Muscle of back (tissue), 11 donors: ENCODE data around the gene PM20D1. TPM values are rescaled to one million over a fixed set of nuclear protein-coding genes. Genes with fewer than 3 reads are reported as not detected.
A peak's percentile ranks its signal among the peaks of the same experiment; 100 is the strongest.
"Not testable (repeated sequence)": the region's sequence is repeated elsewhere in the genome, so short reads cannot be mapped to it uniquely, and the experiment has no call there.

Source experiments
- DNase-seq, 3 donors: peaks; one replicate each; pipeline versions ENCODE4 v3.0.0 to v3.0.0-alpha.2; 2013
- polyA plus RNA-seq, 10 donors: library from polyadenylated mRNA; unstranded; fragments of 120-200 nt; gene quantifications; one replicate each; pipeline ENCODE4 v1.2.1, GENCODE V29; 2013; ENCODE audit not compliant: insufficient read length in 10 of 10

PM20D1 gene
- polyA plus RNA-seq, 10 donors: 0.09 to 0.22 (median 0.13) TPM; not detected in 2

DNA sequence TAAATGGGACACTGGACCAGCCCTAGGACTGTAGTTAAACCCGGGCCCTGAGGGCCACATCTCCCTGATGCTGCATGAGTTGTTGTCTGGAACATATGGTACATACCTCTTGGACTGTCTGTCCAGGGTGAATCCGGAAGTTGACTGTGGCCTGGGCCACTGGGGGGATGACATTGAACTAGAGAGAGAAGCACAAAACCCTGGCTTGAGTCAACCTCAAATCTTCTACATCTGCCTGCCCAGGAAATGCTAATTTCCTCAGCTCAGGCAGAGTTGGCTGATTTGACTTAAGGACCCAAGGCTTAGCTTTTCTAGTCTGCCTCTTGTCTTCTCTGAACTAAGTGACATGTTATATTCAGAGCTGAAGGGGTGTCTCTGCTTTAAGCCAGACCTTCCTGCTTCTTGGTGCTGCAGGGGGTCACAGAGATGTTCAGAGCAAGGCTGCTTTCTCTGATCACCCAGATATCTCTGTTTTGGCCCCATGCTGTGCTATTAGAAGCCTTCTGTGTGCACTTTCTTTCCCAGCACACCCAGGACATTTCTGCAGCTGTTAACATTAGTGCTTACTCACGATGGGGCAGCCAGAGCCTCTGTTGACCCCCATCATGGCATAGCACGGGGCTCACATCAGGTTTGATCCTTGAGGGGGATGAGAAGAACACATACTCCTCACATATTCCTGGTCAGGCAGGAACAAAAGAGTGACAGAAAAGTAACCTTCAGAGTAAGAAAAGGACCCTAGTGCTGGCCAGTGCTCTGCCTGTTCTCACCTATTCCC is 9.6 kb downstream of the PM20D1 start:
- no peak for DNase-seq

GRCh38 chr1:205837382-205837970 is 12.5 kb downstream of the PM20D1 start:
- DNase-seq: no peak

GRCh38 chr1:205834751-205835150 is 15.2 kb downstream of the PM20D1 start:
- DNase-seq: no peak

- peak in 1 of 3 donors; percentile 52 for DNase-seq
Measured at GRCh38 chr1:205832326-205832751, 17.6 kb downstream of the PM20D1 start.

GRCh38 chr1:205827623-205828022 is 22.3 kb downstream of the PM20D1 start:
- DNase-seq: no peak

DNA sequence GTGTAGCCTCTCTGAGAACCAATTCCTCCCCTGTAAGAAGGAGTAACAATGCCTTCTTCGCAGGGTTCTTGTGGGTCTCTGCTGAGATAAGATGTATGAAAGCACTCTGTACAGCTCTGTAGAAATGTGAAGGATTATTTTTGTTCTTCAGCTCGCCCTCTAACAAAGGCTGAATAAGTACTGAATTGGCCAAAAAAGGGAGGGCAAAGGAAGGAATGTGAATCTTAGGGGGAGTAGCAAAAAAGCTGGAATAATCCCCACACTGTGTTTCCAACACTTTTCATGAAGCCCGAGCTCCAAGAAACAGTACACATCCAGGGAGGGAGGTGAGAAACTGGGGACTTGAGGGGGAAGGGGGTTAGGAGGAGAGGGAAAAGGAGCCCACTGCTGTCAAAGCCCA is 22.9 kb downstream of the PM20D1 start:
- DNase-seq: peak in 1 of 3 donors; percentile 37

DNA sequence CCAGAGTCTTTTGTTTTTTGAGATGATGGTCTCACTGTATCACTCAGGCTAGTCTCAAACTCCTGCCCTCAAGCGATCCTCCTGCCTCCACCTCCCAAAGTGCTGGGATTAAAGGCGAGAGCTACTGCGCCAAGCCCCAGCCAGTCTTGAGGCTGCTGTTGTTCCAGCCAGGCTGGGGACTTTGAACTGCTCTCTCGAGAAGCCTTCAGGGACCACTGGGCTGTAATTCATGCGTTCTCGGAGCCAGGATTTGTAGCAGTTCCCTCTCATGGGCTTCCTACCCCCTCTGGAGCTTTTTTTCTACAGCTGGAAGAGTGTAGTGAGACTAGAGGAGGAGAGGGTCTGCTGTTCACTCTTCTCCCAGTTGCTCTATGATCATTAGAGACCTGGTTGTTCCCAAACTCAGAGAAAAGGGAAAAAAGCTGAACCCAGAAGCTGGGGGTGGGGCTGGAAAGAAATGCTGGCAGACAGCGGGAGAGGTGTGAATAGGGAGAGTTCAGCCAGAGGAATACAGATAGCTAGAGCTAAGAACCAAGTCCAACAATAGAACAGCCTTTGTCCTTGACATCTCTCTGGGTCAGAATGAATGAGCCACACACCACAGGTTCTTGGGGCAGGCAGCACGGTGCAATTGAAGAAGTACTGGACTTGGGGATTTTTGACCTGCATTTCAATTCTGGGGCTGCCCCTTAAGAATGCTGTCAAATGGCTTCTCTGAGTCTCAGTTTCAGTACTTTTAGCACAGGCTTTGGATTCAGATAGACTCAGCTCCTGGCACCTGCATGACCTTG is 23.7 kb downstream of the PM20D1 start:
- peak in 1 of 3 donors; percentile 18 for DNase-seq

DNA sequence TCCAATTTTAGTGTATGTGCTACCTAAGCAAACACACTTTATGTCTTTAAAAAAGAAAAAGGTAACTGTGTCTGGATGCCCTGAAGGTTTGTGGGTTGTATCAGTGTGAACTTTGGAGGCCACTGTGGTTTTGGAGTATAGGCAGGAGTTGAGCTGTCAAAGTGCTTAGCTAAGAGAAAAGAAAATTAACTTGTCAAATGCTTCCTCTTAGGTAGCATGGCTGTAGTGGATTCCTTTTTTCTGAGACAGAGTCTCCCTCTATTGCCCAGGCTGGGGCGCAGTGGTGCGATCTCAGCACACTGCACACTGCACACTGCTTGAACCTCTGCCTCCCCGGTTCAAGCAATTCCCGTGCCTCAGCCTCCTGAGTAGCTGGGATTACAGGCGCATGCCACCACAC is 25.8 kb downstream of the PM20D1 start:
- no peak for DNase-seq

GRCh38 chr1:205823260-205823659 is 26.7 kb downstream of the PM20D1 start:
- not testable (repeated sequence) for DNase-seq

DNA sequence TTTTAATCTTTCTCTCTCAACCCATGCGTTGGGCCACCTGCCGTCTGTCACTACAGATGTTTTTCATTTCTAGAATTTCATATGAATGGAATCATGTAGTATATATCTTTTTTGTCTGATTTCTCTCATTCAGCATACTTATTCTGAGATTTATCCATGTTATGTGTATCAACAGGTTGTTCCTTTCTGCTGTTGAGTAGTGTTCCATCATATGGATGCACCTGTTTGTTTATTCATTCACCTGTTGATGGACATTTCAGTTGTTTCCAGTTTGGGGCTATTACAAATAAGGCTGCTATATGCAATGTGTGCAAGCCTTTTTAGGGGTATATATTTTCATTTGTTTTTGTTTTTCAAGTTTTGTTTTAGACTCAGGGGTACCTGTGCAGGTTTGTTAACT is 27.5 kb downstream of the PM20D1 start:
- DNase-seq: no peak

GRCh38 chr1:205817988-205818387 is 31.9 kb downstream of the PM20D1 start:
- DNase-seq: no peak

DNA sequence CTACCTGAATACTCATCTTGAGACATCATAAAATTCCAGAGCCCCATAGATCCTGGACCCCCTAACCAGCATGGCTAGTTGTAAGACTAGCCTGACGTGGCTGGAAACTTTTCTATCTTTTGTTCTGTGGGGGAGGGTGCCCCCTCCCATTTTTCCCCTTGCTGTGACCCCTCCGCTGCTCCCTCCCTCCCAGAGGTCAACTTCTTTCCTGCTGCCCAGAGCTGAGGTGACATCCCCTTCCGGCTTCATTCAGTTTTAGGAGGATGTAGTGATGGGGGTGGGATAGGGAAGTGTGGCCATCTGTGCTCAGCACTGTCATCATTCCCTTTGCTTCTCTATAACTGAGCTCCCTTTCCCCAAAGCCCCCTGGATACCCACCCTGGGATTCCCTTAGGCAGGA is 32.6 kb downstream of the PM20D1 start:
- no peak for DNase-seq

DNA sequence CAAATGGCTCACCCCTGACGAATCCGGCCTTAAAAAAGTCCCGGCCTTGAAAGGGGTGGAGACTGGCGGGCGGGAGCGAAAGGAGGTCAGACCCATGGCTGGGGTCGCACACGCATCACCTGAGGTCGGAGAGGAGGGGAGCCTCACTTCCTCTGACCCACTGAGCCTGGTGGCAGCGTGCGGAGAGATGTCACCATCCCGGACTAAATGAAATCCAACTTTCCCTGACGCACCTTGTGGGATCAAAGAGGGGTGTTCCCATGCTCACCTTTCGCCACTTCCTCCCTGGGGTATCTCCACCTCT is 36.2 kb downstream of the PM20D1 start:
- peak in 1 of 3 donors; percentile 41 for DNase-seq

- DNase-seq: peak; percentile 91 to 97 (median 94)
Measured at GRCh38 chr1:205812878-205813754, 36.8 kb downstream of the PM20D1 start, which contains the start of gene SLC41A1. SLC41A1 (minus strand) TSS chr1:205813198; CDS start chr1:205810441, 2,757 bp downstream.

GRCh38 chr1:205812271-205812877 is 37.6 kb downstream of the PM20D1 start:
- DNase-seq: peak; percentile 37 to 74 (median 41)

- peak in 2 of 3 donors; percentile 34 to 36 for DNase-seq
Measured at GRCh38 chr1:205811660-205812059, 38.3 kb downstream of the PM20D1 start.

DNA sequence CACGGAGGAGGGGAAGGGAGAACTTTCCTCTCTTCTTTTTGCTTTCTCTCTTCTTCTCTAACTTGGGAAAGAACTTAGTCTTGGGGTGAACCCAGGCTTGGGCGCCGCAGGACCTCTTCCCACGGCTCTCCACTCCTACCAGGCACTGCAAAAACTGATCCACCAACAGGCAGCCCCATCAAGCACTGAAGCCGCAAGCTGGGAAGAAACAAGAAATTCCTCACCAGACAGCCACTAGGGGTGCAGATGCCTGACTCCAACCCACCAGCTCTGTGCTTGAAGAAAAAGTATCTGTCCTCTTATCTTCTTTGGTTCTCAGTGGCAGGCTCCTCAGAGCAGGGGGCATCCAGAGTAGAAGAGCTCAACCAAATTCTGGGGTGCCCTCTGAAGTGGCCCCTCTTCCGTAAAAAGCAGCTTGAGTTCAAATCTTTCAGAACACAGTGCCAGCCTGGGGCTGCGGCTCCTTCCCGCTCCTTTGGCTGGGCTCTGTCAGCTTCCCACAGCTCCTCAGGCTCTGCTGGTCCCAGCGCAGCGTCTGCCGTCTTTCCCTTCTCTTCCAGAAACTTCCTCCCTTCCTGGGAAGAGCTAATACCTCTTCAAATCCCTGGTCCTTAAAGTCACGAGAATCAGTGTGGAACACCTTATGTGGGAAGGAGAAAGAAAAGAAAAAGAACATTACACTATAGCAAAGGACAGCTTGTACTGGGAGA is 39.3 kb downstream of the PM20D1 start:
- DNase-seq: no peak

GRCh38 chr1:205809942-205810345 is 40.0 kb downstream of the PM20D1 start:
- DNase-seq: no peak

DNA sequence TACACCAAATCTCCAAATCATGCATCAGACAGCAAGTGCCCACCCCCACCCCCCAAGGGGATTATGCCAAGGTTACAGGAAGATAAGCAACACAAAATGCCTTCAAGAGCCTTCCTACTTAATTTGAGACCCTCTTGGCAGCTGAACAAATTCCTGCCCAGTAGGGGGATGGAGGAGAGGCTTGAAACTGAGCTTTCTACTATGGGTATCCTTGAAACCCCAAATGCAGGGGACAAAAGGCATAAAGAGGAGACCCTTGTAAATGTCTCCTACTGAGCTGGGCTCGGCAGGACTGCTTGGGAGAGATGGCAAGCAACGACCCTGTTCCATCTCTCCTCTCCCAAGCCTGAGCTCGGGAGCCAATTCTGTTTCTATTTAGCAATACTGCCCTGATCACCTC is 40.5 kb downstream of the PM20D1 start:
- DNase-seq: no peak

DNA sequence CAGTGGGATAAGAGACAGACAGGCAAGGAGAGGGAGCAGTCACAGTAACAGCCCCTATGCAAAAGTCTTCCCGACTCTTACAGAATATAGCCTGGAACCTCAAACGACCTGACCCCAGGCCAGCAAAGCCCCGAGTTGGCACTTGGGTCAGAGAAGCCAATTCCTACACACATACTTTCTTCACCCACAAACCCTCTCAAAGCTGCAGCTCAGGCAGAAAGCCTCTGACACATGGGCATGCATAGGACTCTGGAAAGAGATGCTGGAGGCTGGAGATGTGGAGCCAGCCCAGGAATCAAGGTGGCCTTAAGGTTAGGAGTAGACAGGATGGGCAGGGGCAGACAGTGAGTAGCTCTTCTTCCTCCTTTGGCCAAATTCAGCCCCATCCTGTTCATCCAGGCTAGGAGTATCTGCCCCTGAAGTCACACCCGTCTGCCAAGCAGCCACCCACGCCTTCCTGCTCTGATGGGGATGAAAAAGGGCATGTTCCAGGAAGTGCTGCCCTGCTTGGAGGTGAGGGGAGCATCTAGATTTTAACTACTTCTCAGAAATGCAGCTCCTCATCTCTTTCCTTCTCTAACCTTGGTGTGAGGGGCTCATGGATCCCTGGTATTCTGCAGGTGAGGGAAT is 44.7 kb downstream of the PM20D1 start:
- DNase-seq: no peak
